Measurements from ENCODE around the gene ADSL. TPM values are rescaled to one million over a fixed set of nuclear protein-coding genes. Genes with fewer than 3 reads are reported as not detected.

Gene ADSL
- total and polyA plus RNA-seq, 2 experiments from 2014 or later, result 72.5 to 123 TPM

- Histone ChIP-seq H3F3A (ENCODE audit: insufficient read depth) (no peaks in the 10 kb centered on the region), H3K36me3 (ENCODE audit: low read depth) (peaks cover 9% of the 10 kb centered on the region; the same call in 1 of the 2 replicates), H3K9ac (no peak overlapping the region), H3K4me3 (no peak overlapping the region), H3K27me3 (replicated peaks; ENCODE audit: insufficient read depth) (no peaks in the 10 kb centered on the region), H2AFZ (no peak overlapping the region), H3K9me3 (ENCODE audit: low read depth) (no peaks in the 10 kb centered on the region), H3K4me1 (ENCODE audit: insufficient read depth) (no peaks in the 10 kb centered on the region), H3K4me2 (ENCODE audit: unreplicated experiment) (no peak overlapping the region), H3K9me2 (ENCODE audit: insufficient read depth) (no peaks in the 10 kb centered on the region), H3K27ac (no peak overlapping the region), H3K79me2 (ENCODE audit: insufficient read depth) (no peaks in the 10 kb centered on the region), H4K20me1 (ENCODE audit: insufficient read depth) (no peaks in the 10 kb centered on the region)
- in situ Hi-C loops (cut with MboI), result loop anchor here (25.0 kb wide), 1 partner anchor 769 kb away; the partner anchor contains the start of gene CACNA1I
- DNase-seq, result no peak
- TF ChIP-seq EZH2phosphoT487 (IDR thresholded peaks at IDR 0.05; ENCODE audit: insufficient read depth, low read depth), result no peak
- no peak for TF ChIP-seq EZH2 (IDR thresholded peaks at IDR 0.05; ENCODE audit: insufficient read depth, poor library complexity, severe bottlenecking)
- 90 to 96% methylated on average over 4 of the region's 4 CpGs for WGBS, 2 experiments (ENCODE audit: low coverage in 1 of 2, low lambda C conversion rate in 2 of 2, missing lambda C conversion rate in 2 of 2)
Measured at GRCh38 chr22:40331706-40332105, 14.6 kb upstream of the ADSL start.

- Histone ChIP-seq H3K27ac (no peak overlapping the region), H3K4me2 (ENCODE audit: unreplicated experiment) (no peak overlapping the region), H2AFZ (no peak overlapping the region)
Measured at GRCh38 chr22:40332319-40332781, 13.9 kb upstream of the ADSL start.

GRCh38 chr22:40334060-40334459 lies 12.2 kb upstream of the ADSL start:
- H2AFZ ChIP-seq, result no peak overlapping the region
- WGBS, 2 experiments (ENCODE audit: low coverage in 1 of 2, low lambda C conversion rate in 2 of 2, missing lambda C conversion rate in 2 of 2), result 74 to 75% methylated on average over 2 of the region's 2 CpGs
- no peak overlapping the region for H3K27ac ChIP-seq
- no peaks in the 10 kb centered on the region for H3K9me3 ChIP-seq (ENCODE audit: low read depth)
- no peak for DNase-seq
- H3K79me2 ChIP-seq (ENCODE audit: insufficient read depth), result no peaks in the 10 kb centered on the region
- no peaks in the 10 kb centered on the region for H3K4me1 ChIP-seq (ENCODE audit: insufficient read depth)
- H3K9ac ChIP-seq, result no peak overlapping the region
- 0 out of 2 replicates have a peak, but pooled peaks cover 9% of the 10 kb centered on the region for H3K36me3 ChIP-seq (ENCODE audit: low read depth)
- no peaks in the 10 kb centered on the region for H3K9me2 ChIP-seq (ENCODE audit: insufficient read depth)
- no peaks in the 10 kb centered on the region for H4K20me1 ChIP-seq (ENCODE audit: insufficient read depth)
- no peaks in the 10 kb centered on the region for H3K27me3 ChIP-seq (replicated peaks; ENCODE audit: insufficient read depth)
- no peak overlapping the region for H3K4me3 ChIP-seq
- no peaks in the 10 kb centered on the region for H3F3A ChIP-seq (ENCODE audit: insufficient read depth)
- TF ChIP-seq EZH2phosphoT487 (IDR thresholded peaks at IDR 0.05; ENCODE audit: insufficient read depth, low read depth) (no peak), EZH2 (IDR thresholded peaks at IDR 0.05; ENCODE audit: insufficient read depth, poor library complexity, severe bottlenecking) (no peak)
- in situ Hi-C loops (cut with MboI), result loop anchor here (25.0 kb wide), 1 partner anchor 772 kb away; the partner anchor contains the start of gene CACNA1I
- H3K4me2 ChIP-seq (ENCODE audit: unreplicated experiment), result no peak overlapping the region

More at GRCh38 chr22:40332319-40332781, 13.9 kb upstream of the ADSL start:
- no peak for DNase-seq
- H3F3A ChIP-seq (ENCODE audit: insufficient read depth), result no peaks in the 10 kb centered on the region
- H3K79me2 ChIP-seq (ENCODE audit: insufficient read depth), result no peaks in the 10 kb centered on the region
- TF ChIP-seq EZH2phosphoT487 (IDR thresholded peaks at IDR 0.05; ENCODE audit: insufficient read depth, low read depth) (no peak), EZH2 (IDR thresholded peaks at IDR 0.05; ENCODE audit: insufficient read depth, poor library complexity, severe bottlenecking) (no peak)
- no peaks in the 10 kb centered on the region for H3K9me2 ChIP-seq (ENCODE audit: insufficient read depth)
- H4K20me1 ChIP-seq (ENCODE audit: insufficient read depth), result no peaks in the 10 kb centered on the region
- H3K9ac ChIP-seq, result no peak overlapping the region
- no peak overlapping the region for H3K4me3 ChIP-seq
- no peaks in the 10 kb centered on the region for H3K27me3 ChIP-seq (replicated peaks; ENCODE audit: insufficient read depth)
- in situ Hi-C loops (cut with MboI), result loop anchor here (25.0 kb wide), 1 partner anchor 770 kb away; the partner anchor contains the start of gene CACNA1I
- H3K9me3 ChIP-seq (ENCODE audit: low read depth), result no peaks in the 10 kb centered on the region
- no peaks in the 10 kb centered on the region for H3K4me1 ChIP-seq (ENCODE audit: insufficient read depth)
- 69 to 72% methylated on average over 9 of the region's 9 CpGs for WGBS, 2 experiments (ENCODE audit: low coverage in 1 of 2, low lambda C conversion rate in 2 of 2, missing lambda C conversion rate in 2 of 2)
- peaks cover 9% of the 10 kb centered on the region; the same call in 1 of the 2 replicates for H3K36me3 ChIP-seq (ENCODE audit: low read depth)

GRCh38 chr22:40334899-40335298 lies 11.4 kb upstream of the ADSL start:
- WGBS, 2 experiments (ENCODE audit: low coverage in 1 of 2, low lambda C conversion rate in 2 of 2, missing lambda C conversion rate in 2 of 2), result 29 to 46% methylated on average over 2 of the region's 2 CpGs
- Histone ChIP-seq H3K4me2 (ENCODE audit: unreplicated experiment) (no peak overlapping the region), H2AFZ (no peak overlapping the region), H4K20me1 (ENCODE audit: insufficient read depth) (no peaks in the 10 kb centered on the region), H3K9ac (no peak overlapping the region), H3K36me3 (ENCODE audit: low read depth) (0 out of 2 replicates have a peak, but pooled peaks cover 6% of the 10 kb centered on the region), H3K79me2 (ENCODE audit: insufficient read depth) (no peaks in the 10 kb centered on the region), H3K4me3 (no peak overlapping the region), H3K9me3 (ENCODE audit: low read depth) (no peaks in the 10 kb centered on the region), H3K4me1 (ENCODE audit: insufficient read depth) (no peaks in the 10 kb centered on the region), H3K9me2 (ENCODE audit: insufficient read depth) (no peaks in the 10 kb centered on the region), H3F3A (ENCODE audit: insufficient read depth) (no peaks in the 10 kb centered on the region), H3K27ac (no peak overlapping the region), H3K27me3 (replicated peaks; ENCODE audit: insufficient read depth) (no peaks in the 10 kb centered on the region)
- no peak for TF ChIP-seq EZH2phosphoT487 (IDR thresholded peaks at IDR 0.05; ENCODE audit: insufficient read depth, low read depth)
- TF ChIP-seq EZH2 (IDR thresholded peaks at IDR 0.05; ENCODE audit: insufficient read depth, poor library complexity, severe bottlenecking), result no peak
- in situ Hi-C loops (cut with MboI), result loop anchor here (25.0 kb wide), 1 partner anchor 773 kb away; the partner anchor contains the start of gene CACNA1I
- DNase-seq, result no peak

Measured in GM23248 (cell line).